Astrocyte (in vitro differentiated cells and primary cell): Measurements from ENCODE around the gene FLRT2.

ENCODE experiments used
- CTCF ChIP-seq: IDR thresholded peaks from 2 replicates; pipeline ENCODE4 v1.5.1; 2011; ENCODE audit warnings: low read depth, mild to moderate bottlenecking, inconsistent platforms, low read length, moderate library complexity; ENCODE audit not compliant: insufficient read depth
- EZH2 ChIP-seq: IDR thresholded peaks from 2 replicates; pipeline ENCODE4 v1.6.1; 2012; ENCODE audit warnings: mild to moderate bottlenecking, low read length, inconsistent platforms; ENCODE audit not compliant: insufficient read depth

- TF ChIP-seq CTCF (no peak), EZH2 (no peak)
Measured at GRCh38 chr14:85613496-85613895, 83.6 kb downstream of the FLRT2 start.
